GM04504 (cell line): ENCODE data around the gene WDR4.
"Not testable (repeated sequence)": the region's sequence is repeated elsewhere in the genome, so short reads cannot be mapped to it uniquely, and the experiment has no call there.

Experiments used
- DNase-seq: peaks from one replicate; pipeline ENCODE4 v3.0.0-alpha.2; 2012; ENCODE audit warnings: low read depth

Gene WDR4

GRCh38 chr21:42852925-42853570 lies 26.3 kb downstream of the WDR4 start:
- DNase-seq, result no peak

GRCh38 chr21:42851812-42852665 lies 27.3 kb downstream of the WDR4 start:
- DNase-seq, result no peak

GRCh38 chr21:42850866-42851391 lies 28.4 kb downstream of the WDR4 start:
- DNase-seq, result no peak

GRCh38 chr21:42850463-42850862 lies 28.9 kb downstream of the WDR4 start:
- no peak for DNase-seq

GRCh38 chr21:42849759-42850412 lies 29.5 kb downstream of the WDR4 start:
- no peak for DNase-seq

- no peak for DNase-seq
These were observed 30.2 kb downstream of the WDR4 start for GRCh38 chr21:42848932-42849758.

- not testable (repeated sequence) for DNase-seq
These were observed 31.0 kb downstream of the WDR4 start for GRCh38 chr21:42848144-42848931.

- DNase-seq, result no peak
These were observed 31.6 kb downstream of the WDR4 start for GRCh38 chr21:42847726-42848125.

GRCh38 chr21:42847051-42847707 lies 32.2 kb downstream of the WDR4 start:
- DNase-seq, result no peak

GRCh38 chr21:42846221-42846620 lies 33.1 kb downstream of the WDR4 start:
- no peak for DNase-seq

GRCh38 chr21:42845296-42845965 lies 33.9 kb downstream of the WDR4 start:
- DNase-seq, result no peak

- no peak for DNase-seq
These were observed 34.8 kb downstream of the WDR4 start for GRCh38 chr21:42844411-42845113.

- no peak for DNase-seq
These were observed 36.3 kb downstream of the WDR4 start for GRCh38 chr21:42843056-42843455.

- not testable (repeated sequence) for DNase-seq
These were observed 37.3 kb downstream of the WDR4 start for GRCh38 chr21:42841916-42842655.

- DNase-seq, result no peak
These were observed 38.0 kb downstream of the WDR4 start for GRCh38 chr21:42841156-42841915.

GRCh38 chr21:42840411-42841155 lies 38.8 kb downstream of the WDR4 start:
- DNase-seq, result no peak
